Panc1 (cell line): Measurements from ENCODE around the gene LIX1L.

Source experiments
- POLR2AphosphoS5 ChIP-seq: IDR thresholded peaks from 2 replicates; pipeline ENCODE4 v1.6.1; 2012; ENCODE audit warnings: mild to moderate bottlenecking, low read depth, low read length, moderate library complexity
- TCF7L2 ChIP-seq: IDR thresholded peaks from 2 replicates; pipeline ENCODE4 v1.6.1; 2011; ENCODE audit warnings: mild to moderate bottlenecking, low read depth, low read length, inconsistent platforms
- TF ChIP-seq, protein P1 (sequence below): fragments of 450-650 bp; IDR thresholded peaks from 2 replicates; pipeline ENCODE4 v1.5.1; 2017; ENCODE audit warnings: mild to moderate bottlenecking
- TF ChIP-seq, protein P2 (sequence below), 2 experiments: IDR thresholded peaks; 2 replicates each; pipeline ENCODE4 v1.6.1; 2011 to 2012; ENCODE audit warnings: low read depth in 2 of 2, control low read depth in 1 of 2, low read length in 1 of 2, mild to moderate bottlenecking in 1 of 2, moderate library complexity in 1 of 2; ENCODE audit not compliant: insufficient read depth in 1 of 2

- TF ChIP-seq, protein P1, sequence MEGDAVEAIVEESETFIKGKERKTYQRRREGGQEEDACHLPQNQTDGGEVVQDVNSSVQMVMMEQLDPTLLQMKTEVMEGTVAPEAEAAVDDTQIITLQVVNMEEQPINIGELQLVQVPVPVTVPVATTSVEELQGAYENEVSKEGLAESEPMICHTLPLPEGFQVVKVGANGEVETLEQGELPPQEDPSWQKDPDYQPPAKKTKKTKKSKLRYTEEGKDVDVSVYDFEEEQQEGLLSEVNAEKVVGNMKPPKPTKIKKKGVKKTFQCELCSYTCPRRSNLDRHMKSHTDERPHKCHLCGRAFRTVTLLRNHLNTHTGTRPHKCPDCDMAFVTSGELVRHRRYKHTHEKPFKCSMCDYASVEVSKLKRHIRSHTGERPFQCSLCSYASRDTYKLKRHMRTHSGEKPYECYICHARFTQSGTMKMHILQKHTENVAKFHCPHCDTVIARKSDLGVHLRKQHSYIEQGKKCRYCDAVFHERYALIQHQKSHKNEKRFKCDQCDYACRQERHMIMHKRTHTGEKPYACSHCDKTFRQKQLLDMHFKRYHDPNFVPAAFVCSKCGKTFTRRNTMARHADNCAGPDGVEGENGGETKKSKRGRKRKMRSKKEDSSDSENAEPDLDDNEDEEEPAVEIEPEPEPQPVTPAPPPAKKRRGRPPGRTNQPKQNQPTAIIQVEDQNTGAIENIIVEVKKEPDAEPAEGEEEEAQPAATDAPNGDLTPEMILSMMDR, result no peak
- no peak for TF ChIP-seq POLR2AphosphoS5
- TF ChIP-seq TCF7L2, result no peak
- TF ChIP-seq, protein P2, sequence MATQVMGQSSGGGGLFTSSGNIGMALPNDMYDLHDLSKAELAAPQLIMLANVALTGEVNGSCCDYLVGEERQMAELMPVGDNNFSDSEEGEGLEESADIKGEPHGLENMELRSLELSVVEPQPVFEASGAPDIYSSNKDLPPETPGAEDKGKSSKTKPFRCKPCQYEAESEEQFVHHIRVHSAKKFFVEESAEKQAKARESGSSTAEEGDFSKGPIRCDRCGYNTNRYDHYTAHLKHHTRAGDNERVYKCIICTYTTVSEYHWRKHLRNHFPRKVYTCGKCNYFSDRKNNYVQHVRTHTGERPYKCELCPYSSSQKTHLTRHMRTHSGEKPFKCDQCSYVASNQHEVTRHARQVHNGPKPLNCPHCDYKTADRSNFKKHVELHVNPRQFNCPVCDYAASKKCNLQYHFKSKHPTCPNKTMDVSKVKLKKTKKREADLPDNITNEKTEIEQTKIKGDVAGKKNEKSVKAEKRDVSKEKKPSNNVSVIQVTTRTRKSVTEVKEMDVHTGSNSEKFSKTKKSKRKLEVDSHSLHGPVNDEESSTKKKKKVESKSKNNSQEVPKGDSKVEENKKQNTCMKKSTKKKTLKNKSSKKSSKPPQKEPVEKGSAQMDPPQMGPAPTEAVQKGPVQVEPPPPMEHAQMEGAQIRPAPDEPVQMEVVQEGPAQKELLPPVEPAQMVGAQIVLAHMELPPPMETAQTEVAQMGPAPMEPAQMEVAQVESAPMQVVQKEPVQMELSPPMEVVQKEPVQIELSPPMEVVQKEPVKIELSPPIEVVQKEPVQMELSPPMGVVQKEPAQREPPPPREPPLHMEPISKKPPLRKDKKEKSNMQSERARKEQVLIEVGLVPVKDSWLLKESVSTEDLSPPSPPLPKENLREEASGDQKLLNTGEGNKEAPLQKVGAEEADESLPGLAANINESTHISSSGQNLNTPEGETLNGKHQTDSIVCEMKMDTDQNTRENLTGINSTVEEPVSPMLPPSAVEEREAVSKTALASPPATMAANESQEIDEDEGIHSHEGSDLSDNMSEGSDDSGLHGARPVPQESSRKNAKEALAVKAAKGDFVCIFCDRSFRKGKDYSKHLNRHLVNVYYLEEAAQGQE (IDR thresholded peaks at IDR 0.05; ENCODE audit: insufficient read depth in 1 of 2, low read depth in 2 of 2, low read length in 1 of 2), result no peak
Measured at GRCh38 chr1:145886390-145886789, 71.4 kb downstream of the LIX1L start.
